ENCODE results near the gene SLC17A5.
"Not testable (repeated sequence)": the region's sequence is repeated elsewhere in the genome, so short reads cannot be mapped to it uniquely, and the experiment has no call there.

The SLC17A5 gene

DNA sequence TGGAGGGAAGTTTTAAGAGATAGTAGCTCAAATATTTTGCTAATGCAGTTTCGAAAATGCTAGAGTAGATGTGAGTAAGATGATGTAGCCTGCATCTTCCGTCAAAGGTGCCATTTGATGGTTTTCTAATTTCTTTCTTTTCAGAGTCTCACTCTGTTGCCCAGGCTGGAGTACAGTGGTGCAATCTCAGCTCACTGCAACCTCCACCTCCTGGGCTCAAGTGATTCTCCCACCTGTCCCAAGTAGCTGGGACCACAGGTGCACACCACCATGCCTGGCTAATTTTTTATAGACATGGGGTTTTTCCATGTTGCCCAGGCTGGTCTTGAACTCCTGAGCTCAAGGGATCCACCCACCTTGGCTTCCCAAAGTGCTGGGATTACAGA, 87.3 kb downstream of the SLC17A5 start:
- DNase-seq (ENCODE audit: low spot score): not testable (repeated sequence)

- DNase-seq (ENCODE audit: low spot score): no peak
Measured at GRCh38 chr6:73565767-73566485, 87.9 kb downstream of the SLC17A5 start.

GRCh38 chr6:73564578-73565345, 89.0 kb downstream of the SLC17A5 start:
- DNase-seq (ENCODE audit: low spot score): no peak

DNA sequence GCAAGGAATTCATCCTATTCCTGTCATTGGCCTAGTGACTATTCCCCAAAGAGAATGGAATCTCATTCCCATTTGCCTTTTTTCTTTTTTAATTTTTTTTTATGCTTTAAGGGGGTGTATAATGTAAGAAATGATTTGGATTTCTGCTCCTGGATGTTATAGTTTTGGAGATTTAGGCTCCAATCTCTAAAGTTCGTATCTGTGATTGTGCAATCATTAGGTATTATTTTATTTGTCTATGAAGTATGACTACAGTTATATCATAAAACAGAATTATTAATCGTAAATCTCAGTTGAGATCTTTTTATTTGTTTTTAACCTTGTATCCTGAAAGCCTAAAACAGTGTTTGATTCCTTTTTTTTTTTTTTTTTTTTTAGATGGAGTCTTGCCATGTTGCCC, 91.2 kb downstream of the SLC17A5 start:
- DNase-seq (ENCODE audit: low spot score): no peak

DNA sequence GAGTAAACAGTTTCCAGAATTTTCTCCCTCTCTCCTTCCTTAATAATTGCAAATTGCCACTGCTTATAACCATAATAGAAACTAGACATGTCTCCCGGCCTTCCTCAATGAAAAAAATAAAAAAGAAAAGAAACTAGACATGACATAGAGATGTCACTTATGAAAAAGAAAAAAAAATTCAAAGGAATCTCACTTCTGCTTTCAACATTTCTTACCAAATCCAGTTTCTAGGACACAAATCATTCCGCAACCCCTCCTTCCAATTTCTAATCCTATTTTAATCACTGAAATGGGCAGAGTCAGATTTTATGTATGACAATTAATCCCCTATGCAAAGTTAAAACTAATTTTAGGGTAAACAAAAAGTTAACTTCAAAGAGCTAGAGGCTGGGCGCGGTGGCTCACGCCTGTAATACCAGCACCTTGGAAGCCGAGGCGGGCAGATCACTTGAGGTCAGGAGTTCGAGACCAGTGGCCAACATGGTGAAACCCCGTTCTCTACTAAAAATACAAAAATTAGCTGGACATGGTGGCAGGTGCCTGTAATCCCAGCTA, 92.9 kb downstream of the SLC17A5 start:
- DNase-seq (ENCODE audit: low spot score): no peak

GRCh38 chr6:73560182-73560732, 93.5 kb downstream of the SLC17A5 start:
- no peak for DNase-seq (ENCODE audit: low spot score)

DNA sequence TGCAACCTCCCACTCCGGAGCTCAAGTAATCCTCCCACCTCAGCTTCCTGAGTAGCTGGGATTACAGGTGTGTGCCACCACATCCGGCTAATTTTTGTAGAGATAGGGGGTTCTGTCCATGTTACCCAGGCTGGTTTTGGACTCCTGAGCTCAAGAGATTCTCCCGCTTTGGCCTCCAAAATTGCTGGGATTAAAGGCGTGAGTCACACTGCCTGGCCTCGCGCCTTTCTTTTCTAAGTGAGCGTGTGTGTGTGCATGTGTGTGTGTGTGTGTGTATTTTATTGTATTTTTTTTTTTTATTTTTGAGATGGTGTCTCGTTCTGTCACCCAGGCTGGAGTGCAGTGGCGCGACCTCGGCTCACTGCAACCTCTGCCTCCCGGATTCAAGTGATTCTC, 94.4 kb downstream of the SLC17A5 start:
- not testable (repeated sequence) for DNase-seq (ENCODE audit: low spot score)

- DNase-seq (ENCODE audit: low spot score): no peak
Measured at GRCh38 chr6:73558624-73559398, 95.0 kb downstream of the SLC17A5 start.

DNA sequence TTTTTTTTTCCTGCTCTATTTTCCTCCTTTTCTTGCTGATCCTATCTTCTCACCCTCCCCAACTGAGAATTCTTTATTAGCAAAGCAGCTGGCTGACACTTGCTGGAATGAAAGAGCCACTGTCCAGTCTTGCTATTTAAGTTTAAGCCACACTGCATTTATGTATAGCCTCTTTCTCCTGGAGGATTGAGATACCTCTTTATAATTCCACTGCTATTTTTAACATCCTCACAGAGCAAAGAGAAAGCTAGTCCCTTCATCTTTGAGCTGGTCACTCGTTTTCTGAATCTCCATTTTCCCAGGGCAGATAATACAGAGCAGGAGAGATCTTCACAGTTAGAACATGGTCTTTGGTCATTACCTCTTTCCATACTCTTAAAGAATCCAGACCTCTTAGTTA, 97.0 kb downstream of the SLC17A5 start:
- no peak for DNase-seq (ENCODE audit: low spot score)

DNA sequence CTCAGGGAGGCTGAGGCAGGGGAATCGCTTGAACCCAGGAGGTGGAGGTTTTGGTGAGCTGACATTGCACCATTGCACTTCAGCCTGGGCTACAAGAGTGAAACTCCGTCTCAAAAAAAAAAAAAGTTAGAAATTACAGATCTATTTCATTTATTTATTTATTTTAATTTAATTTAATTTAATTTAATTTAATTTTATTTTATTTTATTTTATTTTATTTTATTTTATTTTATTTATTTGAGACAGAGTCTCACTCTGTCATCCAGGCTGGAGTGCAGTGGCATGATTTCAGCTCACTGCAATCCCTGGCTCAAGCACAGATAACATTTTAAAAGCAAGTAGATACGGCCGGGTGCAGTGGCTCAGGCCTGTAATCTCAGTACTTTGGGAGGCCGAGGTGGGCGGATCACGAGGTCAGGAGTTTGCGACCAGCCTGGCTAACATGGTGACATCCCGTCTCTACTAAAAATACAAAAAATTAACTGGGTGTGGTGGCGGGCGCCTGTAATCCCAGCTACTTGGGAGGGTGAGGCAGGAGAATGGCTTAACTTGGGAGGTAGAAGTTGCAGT, 98.3 kb downstream of the SLC17A5 start:
- not testable (repeated sequence) for DNase-seq (ENCODE audit: low spot score)

DNA sequence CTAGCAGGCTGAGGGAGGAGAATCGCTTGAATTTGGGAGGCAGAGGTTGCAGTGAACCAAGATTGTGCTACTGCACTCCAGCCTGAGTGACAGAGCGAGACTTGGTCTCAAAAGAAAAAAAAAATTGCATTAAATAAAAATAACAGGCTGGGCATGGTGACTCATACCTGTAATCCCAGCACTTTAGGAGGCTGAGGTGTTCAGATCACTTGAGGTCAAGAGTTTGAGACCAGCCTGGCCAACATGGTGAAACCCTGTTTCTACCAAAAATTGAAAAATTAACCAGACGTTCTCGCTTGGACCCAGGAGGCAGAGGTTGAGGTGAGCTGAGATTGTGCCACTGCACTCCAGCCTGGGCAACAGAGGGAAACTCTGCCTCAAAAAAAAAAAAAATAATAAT, 102.7 kb downstream of the SLC17A5 start:
- not testable (repeated sequence) for DNase-seq (ENCODE audit: low spot score)

GRCh38 chr6:73548458-73549446, 105.0 kb downstream of the SLC17A5 start:
- DNase-seq (ENCODE audit: low spot score): no peak

- no peak for DNase-seq (ENCODE audit: low spot score)
Measured at GRCh38 chr6:73547036-73547435, 106.8 kb downstream of the SLC17A5 start.

All from D341Med (cell line).